GM08714 (cell line): ENCODE data around the gene RPLP2.

Experiments used
- H3K4me3 ChIP-seq: fragments of 200-500 bp; sonication (Bioruptor generic); 2 replicates; pipeline ENCODE4 v1.5.1; 2014; ENCODE audit warnings: mild to moderate bottlenecking, low read length, inconsistent platforms
- ZNF274 ChIP-seq: IDR thresholded peaks from 2 replicates; pipeline ENCODE4 v1.6.1; 2012; ENCODE audit warnings: mild to moderate bottlenecking, low read depth, low read length

Gene RPLP2

DNA sequence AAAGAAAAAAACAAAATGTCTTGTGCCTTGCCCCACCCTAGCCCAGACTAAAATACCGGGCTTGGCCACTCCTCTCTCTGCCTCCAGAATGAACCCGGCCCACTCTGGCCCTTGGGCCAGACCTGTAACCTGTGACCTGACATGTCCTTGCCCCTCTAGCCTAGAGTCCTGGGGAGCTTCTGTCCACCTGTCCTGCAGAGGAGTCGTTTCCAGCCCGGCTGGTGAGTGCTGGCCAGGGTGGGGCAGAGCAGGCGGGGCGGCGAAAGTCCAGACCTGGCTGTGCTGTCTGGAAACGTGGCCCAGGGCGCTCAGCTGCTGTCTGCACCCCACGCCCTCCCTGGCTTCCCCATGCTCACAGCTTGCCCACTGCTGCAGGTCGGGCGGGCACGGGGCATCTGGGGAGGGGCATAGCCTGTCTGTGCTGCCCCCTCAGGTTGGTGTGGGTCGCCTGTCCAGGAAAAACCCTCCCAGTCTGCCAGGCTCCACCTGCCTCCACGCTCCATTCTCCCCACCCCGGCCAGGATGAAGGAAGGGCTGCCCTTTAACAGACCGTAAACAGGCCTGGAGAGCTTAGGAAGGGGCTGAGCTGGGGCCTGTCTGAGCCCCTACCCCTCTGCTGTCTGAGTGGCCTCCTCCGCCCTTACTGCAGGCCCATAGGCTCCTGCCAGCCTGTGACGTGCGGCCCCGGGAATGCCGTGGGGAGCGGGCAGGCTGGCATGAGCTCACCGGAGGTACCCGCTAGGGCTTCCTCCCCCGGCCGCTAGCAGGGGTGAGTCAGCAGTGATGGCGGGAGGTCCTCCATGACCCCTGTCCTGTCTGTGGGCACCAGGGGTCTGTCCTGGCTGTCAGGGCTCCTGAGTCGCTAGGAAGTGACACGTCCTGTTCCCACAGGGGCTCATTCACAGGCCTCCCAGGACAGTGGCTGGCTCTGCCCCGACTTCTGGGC, 24.9 kb downstream of the RPLP2 start:
- TF ChIP-seq ZNF274 = no peak
- no peak overlapping the region for H3K4me3 ChIP-seq

GRCh38 chr11:836274-836673, 26.5 kb downstream of the RPLP2 start:
- H3K4me3 ChIP-seq = no peak overlapping the region
- TF ChIP-seq ZNF274 = no peak

GRCh38 chr11:836700-837099, 26.9 kb downstream of the RPLP2 start:
- no peak overlapping the region for H3K4me3 ChIP-seq
- no peak for TF ChIP-seq ZNF274

- TF ChIP-seq ZNF274 = no peak
Measured at GRCh38 chr11:837189-837989, 27.6 kb downstream of the RPLP2 start.

GRCh38 chr11:837990-838307, 28.2 kb downstream of the RPLP2 start:
- no peak for TF ChIP-seq ZNF274

More at GRCh38 chr11:837189-837989, 27.6 kb downstream of the RPLP2 start:
- no peak overlapping the region for H3K4me3 ChIP-seq

GRCh38 chr11:838441-839279, 28.9 kb downstream of the RPLP2 start:
- TF ChIP-seq ZNF274 = no peak
- H3K4me3 ChIP-seq = no peak overlapping the region

More at GRCh38 chr11:837990-838307, 28.2 kb downstream of the RPLP2 start:
- no peak overlapping the region for H3K4me3 ChIP-seq

- no peak overlapping the region for H3K4me3 ChIP-seq
- no peak for TF ChIP-seq ZNF274
Measured at GRCh38 chr11:839280-839623, 29.5 kb downstream of the RPLP2 start.

GRCh38 chr11:839875-840617, 30.3 kb downstream of the RPLP2 start:
- no peak overlapping the region for H3K4me3 ChIP-seq

GRCh38 chr11:841981-842369, 32.2 kb downstream of the RPLP2 start:
- H3K4me3 ChIP-seq = peak overlapping the region; percentile 93
- TF ChIP-seq ZNF274 = no peak

More at GRCh38 chr11:839875-840617, 30.3 kb downstream of the RPLP2 start:
- no peak for TF ChIP-seq ZNF274

GRCh38 chr11:842370-843002, 32.7 kb downstream of the RPLP2 start, which contains the start of the genes POLR2L and TSPAN4:
Gene POLR2L, minus strand, starts transcription at chr11:842529. Its CDS starts 21 bp downstream, at chr11:842508.
Gene TSPAN4, plus strand, starts transcription at chr11:842852. Its CDS starts 7,453 bp downstream, at chr11:850305.
- peak within 1 kb of the TSS; percentile 93 for H3K4me3 ChIP-seq
- no peak for TF ChIP-seq ZNF274

- peak overlapping the region; percentile 93 for H3K4me3 ChIP-seq
- TF ChIP-seq ZNF274 = no peak
Measured at GRCh38 chr11:843086-843734, 33.4 kb downstream of the RPLP2 start.
